HTERT RPE-1 (cell line): ENCODE measurements around the gene ZBTB16.

Experiments
- in situ Hi-C: fragments of 300-500 bp; cut with MboI; formaldehyde crosslinking; loops from 4 replicates; pipeline ENCODE4 v1.14.3; 2020; ENCODE audit warnings: low sequenced_read_pairs

ZBTB16 gene

DNA sequence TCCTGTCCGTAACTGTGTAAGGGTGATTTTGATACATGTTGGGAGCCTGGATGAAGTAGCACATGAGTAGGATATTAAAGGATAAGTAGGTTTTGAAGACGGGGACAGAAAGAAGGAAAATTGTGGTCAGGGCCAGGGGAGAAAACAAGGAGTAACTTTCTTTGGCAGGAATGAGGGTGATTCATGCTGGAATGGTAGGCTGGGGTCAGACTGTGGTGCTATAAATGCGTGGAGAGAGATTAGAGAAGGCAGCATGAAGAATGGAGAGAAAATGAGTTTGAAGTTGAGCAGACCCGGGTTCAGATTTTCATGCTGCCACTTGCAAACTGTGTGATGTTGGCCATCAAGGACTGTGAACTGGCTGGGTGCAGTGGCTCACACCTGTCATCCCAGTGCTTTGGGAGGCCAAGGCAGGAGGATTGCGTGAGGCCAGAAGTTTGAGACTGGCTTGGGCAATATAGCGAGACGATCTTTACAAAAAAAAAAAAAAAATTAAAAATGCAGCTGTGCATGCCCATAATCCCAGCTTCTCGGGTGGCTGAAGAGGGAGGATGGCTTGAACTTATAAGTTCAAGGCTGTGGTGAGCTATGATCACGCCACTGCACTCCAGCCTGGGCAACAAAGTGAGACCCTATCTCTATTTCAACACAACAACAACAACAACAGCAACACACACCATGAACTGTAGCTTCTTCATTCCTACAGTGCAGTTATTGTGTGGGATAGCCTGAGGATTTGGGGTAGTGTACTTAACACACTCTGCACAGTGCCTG is 22.3 kb downstream of the ZBTB16 start:
- in situ Hi-C loops: no loop called here

DNA sequence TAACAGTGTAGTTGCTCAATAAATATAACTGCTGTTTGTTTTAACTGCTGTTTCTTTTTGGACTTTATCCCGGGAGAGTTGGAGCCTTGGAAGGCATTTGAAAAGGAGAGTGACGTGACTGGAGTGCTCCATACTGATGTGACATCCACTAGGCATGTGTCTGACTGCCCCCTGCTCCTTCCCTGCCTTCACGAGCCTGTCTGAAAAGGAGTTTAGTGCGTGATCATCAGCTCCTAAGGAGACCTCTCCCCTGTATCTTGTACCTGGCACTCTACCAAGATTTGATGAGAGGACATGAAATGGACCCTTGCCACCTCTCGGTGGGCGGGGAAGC is 22.9 kb downstream of the ZBTB16 start:
- in situ Hi-C loops: no loop called here

DNA sequence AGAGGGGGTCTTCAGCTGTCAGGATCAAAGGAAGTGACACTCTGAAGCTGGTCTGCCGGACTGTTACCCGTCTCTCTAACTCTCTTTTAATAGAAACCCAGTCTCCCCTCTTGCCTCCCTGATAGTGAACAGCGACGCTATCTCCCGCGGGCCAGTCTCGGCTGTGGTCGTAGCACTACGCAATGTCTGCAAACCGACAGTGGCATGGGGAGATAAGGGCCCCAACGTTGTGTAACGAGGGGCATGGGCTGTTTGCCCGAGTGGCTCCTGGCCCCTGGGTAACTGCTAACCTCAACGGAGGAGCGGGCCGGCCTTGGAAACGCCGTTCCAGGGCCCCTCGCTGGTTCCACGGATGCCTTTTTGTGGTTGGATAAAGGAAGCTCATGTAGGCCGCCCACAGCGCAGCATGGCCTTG is 23.3 kb downstream of the ZBTB16 start:
- in situ Hi-C loops: no loop called here

DNA sequence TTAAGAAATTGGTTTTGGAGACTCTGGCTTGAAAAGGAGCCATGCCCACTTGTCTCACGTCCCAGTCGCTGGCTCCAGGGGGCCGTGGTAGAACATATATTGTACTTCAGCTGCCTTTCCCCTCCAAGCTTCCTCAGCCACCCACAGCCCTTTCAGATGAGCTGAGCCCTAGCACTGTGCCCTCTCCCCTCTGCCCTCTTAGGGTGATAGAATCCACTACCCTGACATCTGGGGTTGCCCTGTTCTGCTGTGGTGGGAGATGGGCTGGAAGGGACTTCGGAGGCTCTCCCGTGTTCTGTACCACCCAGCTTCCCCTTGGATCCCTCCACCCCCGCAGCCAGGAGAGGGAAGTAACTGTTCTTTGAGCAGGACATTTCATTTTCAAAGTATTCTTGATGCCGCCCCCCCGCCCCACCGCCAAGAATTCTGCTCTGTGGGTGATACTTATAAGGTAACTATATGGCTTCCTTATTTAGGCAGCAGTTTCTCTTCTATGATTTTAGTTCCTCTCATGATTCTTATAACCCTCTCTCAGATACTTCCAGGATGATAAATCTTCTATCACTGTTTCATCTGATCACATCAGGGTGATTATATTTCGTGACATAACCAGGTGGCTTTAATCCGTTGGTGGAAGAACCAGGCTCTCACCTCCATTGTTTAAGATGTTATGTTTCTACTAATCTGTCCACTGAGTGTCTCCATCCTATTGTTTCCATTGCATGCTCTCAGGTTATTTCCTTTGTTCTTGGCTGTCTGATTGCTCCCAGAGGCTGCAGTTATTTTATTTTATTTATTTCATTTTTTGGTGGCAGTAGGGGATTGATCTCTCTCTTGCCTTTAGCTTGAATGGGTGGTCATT is 24.1 kb downstream of the ZBTB16 start:
- in situ Hi-C loops: no loop called here

DNA sequence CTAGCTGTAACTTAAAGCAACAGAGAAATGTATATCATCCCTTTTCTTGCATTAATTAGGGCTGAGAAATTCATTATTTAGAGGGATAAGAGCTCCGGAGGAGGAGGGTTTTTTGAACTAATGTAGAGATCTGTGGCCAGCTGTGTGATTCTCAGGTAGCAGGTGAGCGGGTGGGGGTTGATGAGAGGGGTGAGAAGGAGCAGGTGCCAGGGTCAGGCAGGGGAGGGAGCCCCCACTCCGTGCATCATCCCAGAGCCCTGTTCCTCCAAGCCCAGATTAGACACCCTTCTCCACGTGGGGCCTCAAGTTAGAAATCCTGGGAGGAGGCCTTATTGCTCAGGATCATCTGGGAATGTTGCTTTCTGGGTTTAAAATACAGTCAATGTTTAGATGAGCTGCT is 24.9 kb downstream of the ZBTB16 start:
- in situ Hi-C loops: no loop called here

DNA sequence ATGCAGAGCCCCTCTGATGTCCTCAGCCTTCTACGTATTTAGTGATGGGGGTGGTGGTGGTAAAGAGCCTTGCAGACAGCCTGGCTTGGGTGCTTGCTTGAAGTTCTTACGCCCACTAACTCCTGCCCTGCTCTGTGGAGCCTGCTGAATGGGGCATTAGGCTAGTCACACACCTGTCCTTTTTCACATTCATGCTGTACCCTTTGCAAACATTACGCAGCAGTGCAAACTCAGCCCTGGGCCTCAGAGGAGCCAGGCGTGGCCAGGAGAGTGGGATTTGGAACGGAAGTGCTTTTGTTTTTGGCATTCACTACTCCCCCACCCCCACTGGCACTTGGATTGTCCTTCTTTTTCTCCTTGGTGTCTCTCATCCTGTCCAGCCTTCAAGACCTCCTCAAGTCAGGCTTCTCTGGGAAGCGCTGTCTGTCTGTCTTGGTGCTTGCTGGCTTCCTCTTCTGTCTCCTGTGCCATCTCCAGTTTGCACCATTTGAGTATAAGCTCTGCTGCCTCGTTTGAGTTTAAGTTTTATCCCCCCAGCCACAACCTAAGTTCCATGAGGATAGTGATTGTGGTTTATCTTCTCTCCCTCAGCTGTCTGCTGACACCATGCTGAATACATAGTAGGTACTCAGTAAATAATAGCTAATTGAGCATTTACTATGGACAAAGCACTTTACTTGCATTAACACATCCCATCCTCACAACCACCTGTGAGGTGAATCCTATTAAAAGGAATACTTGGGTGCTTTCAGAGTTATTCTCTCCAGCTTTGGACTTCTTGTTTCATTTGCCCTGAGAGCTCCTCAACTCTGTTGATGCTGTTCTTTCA is 26.7 kb downstream of the ZBTB16 start:
- in situ Hi-C loops: no loop called here

DNA sequence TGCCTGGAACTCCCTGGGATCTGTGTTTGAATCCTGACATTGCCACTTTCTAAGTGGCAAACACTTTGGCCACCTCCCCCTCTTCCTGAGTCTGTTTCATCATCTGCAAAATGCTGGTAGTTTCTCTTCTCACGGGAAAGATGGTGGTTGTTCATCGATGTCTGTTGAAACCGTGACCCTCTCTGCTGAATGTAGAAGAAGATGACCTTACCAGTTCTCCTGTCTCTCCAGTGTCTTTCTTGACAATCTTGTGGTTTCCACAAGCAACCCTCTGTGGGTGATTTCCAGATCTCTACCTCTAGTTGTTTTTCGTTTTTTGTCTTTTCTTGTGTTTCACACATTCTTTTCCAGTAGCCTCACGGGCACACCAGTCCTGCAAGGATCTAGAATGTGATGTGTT is 27.5 kb downstream of the ZBTB16 start:
- in situ Hi-C loops: no loop called here

DNA sequence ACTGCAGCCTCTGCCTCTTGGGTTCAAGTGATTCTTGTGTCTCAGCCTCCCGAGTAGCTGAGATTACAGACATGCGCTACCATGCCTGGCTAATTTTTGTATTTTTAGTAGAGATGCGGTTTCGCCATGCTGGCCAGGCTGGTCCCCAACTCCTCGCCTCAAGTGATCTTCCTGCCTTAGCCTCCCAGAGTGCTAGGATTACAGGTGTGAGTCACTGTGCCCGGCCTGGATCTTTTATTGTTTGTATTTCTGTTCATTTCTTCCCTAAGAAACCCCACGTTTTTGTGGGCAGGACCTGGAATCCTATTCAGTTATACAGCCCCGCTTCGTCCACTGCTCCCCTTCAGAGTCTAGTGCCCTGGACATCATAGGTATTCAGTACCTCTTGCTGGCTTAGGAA is 28.7 kb downstream of the ZBTB16 start:
- in situ Hi-C loops: no loop called here

DNA sequence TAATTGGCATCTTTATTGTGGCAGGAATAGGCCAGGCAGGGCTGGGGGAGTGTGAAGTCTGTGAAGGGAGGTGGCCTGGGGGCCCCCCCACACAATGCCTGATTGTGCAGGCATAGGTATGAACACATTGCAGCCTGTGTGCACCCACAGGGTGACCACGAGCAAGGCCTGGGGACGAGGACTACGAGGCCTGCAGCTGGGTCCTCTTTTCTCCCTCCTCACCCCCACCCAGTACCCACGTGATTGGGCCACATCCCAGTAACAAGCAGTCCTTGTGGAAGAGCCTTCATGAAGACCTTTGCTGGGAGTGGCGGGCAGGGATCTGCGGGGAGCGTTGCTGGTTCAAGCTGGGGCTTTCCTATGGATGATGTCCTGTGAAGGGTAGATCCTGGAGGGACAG is 29.3 kb downstream of the ZBTB16 start:
- in situ Hi-C loops: no loop called here

DNA sequence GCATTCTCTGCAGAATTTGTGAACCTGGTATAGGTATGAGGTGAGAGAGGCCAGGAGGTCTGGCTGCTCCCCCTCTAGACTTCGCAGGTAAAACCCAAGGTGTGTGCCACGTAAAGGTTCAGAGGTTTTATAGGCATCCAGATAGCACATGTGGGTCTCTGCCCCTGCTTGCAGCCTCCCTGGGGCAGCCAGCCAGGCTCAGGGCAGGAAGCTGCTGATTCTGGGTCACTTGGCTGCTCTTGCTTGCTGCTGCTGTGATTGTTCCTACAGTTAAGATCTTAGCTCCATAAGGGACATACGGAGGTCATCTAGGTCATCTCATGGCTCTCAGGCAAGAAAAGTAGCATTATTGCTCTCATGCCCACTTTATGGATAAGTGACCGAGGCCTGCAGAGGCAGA is 30.2 kb downstream of the ZBTB16 start:
- in situ Hi-C loops: no loop called here

DNA sequence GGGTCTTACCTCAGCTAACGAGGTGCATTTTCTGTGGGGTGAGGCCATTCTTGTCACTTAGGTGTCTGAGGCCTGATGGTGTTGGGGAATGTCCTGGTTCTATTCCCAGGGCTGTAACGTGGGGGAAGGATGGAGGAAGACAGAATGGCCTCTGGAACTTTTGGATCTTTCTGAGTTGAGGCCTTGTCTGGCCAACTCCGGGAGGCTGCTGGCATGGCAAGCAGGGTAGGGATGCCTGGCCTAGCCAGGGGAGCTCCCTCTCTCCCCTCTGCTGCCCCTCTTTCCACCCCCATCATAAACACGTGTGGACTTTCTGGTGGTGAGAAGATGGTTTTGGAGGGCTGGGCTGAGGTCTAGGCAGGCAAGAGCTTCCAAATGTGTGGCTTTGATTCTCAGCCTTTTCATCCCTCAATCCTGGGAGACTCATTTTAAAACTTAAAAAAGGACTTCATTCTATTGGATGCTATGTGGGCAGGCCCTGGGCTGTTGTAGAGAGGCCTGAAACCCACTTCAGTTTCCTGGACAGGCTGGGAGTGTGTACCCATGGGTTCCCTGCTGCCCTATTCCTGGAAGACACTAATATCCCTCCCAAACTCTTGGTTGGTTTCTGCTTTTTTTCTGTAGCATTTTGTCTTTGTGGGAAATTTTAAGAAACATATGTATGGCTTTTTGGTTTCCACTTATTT is 30.9 kb downstream of the ZBTB16 start:
- in situ Hi-C loops: no loop called here

DNA sequence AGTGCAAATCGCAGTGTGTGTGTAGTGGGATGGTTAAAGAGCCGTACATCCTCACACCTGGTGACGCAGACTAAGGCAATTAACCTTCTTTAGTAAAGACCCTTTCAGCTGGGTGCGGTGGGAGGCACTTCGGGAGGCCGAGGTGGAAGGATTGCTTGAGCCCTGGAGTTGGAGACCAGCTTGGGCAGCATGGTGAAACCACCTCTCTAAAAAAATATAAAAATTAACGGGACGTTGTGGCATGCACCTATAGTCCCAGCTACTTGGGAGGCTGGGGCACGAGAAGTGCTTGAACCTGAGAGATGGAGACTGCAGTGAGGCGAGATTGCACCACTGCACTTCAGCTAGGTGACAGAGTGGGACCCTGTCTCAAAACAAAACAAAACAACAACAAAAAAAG is 31.5 kb downstream of the ZBTB16 start:
- in situ Hi-C loops: no loop called here

DNA sequence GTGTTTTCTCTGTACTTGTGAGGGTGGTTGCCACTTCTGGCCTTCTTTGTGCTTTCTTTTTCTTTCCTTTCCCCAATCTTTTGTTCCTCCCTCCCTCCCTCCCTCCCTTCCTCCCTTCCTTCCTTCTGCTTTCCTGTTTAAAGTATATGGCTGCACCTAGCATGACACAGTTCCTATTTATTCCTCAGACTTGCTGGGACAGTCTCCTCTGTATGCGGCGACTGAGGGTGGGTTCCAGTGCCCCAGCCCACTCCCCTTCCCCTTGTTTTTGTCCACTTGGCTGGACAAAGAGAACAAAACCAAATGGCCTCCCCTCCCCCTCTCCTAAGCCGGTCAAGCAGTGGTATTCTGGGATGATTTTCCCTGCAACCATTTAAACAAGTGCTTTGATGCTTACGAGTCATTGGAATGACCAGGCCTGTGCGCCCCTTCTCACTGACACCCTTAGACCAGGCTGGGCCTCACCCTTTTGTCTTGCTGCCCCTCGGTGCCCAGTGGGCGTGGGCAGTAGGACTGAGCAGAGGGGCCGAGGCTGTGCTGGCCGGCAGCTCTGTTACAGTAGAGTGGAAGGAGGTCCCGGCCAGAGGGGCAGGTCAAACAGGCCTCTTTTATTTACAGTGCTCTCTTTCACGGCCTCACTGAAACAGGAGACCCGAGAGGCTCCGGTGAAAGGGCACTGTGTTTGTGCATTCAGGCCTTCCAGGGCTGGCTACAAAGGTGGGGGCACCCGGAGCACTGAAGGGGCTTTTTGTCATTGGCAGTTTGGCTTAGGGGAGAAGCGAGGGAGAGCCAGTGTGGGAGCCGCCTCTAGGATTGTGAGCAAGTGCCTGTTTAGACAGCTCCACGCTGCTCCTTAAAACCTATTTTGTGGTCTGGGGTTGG is 32.2 kb downstream of the ZBTB16 start:
- in situ Hi-C loops: no loop called here

DNA sequence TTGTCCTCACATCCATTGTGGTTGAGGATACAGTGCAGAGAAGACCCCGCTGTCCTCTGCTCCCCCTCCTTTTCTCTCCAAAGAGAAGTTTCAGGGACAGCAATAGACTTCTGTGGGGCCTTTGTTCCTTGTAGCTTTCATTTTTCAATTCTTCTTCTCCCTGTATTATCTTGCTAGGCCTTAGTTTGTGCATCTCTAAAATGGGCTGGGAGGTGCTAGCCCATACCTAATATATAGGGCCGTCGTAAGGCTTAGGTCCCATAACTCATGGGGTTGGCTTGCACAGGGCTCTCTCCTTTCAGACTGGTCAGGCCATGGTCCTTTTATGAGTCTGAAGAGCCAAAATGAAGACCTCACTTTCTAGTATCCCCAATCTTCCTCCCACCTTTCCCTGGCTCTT is 33.0 kb downstream of the ZBTB16 start:
- in situ Hi-C loops: no loop called here

DNA sequence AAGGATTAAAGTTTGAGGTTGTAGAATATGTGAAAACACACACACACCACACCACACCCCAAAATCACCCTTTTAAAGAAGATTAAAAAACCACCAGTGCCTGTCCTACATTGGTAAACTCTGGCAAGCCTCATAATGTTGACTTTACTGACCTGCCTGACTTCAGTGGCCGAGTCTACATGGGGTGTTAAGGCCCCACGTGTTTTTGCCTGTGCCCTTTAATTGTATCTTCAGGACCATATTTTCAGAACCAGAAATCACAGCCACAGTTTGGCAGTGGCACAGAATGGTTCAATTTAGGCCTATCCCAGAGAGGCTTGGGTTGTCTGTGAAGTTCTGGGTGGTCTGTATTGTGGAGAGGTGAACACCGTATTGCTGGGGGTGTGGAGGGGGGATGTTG is 33.4 kb downstream of the ZBTB16 start:
- in situ Hi-C loops: no loop called here

DNA sequence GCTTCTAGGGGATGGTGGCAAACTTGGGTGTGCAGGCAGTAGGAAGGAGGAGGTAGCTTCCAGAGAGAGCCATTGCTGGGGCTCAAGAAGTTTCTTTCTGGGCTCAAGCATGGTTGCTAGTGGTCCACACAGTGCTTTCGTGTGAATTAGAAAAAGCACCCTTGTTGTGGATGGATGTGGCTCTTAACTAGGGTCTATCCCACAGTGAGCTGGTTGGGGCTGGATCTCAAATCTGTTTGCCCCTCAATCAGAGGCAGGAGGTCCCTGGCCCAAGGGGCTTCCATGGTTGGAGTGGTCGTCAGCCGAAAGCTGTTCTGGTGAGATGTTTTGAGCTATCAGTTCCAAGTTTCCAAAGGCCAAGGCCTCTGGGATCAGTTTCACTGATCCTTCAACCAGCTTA is 35.0 kb downstream of the ZBTB16 start:
- in situ Hi-C loops: no loop called here

DNA sequence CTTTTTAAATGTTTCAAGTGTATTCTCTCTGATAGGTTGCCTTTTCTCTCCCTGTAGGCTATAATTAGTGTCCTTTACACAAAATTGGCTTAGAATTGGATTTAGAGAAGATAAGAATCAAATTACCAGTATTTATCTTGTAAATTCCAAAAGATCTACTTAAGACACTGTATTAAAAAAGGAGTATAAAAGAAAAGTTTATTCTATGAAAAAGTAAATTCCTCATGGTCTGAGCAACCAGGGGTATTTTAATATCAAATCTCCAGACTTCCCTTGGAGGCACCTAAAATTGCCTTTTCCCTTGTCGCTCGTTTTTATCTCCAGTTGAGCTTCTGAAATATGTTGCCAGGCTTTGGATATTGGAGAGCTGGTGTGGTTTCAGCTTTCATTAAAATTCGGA is 36.4 kb downstream of the ZBTB16 start:
- in situ Hi-C loops: no loop called here

DNA sequence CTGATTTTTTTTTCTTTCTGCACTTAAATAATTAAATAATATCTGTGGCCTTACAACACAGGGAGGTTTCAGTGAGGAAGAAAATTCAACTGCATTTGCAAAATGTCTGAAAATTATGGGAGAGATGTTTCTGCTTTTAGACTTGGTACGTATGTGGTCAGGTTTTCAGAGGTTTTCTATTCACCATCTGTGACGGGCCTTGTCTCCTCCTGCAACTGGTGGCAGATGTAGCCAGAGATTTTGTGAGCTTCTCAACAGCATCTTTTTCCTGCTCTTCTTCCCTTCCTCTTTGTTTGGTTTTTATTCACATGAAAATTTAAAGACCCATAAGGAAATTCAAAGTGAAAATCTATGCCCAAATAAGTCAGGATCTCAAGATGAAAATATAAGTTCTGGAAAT is 38.3 kb downstream of the ZBTB16 start:
- in situ Hi-C loops: no loop called here

DNA sequence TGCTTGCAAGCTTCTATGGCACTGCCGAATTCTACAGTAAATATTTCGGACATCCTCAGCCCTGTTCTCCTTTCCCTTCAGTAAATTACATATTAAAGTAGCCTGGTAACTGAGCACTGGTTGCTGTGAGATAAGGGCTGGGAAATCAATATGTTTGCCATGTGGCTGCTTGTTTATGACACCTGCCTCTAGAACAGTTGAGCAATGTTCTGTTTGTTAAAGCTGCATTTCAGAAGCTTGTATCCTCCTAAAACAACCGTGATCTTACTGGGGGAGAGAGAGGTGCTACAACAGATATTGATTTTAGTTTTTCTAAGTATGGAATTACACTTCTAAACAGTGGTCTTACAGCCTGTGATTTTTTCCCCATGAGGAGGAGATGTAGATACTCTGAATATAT is 39.4 kb downstream of the ZBTB16 start:
- in situ Hi-C loops: no loop called here
